GM12878 (cell line): ENCODE results near the gene COX5A. TPM values are rescaled to one million over a fixed set of nuclear protein-coding genes. Genes with fewer than 3 reads are reported as not detected.
A peak's percentile ranks its signal among the peaks of the same experiment; 100 is the strongest.

Experiments used
- BCL11A ChIP-seq: IDR thresholded peaks from 2 replicates; pipeline ENCODE4 v1.6.1; 2011; ENCODE audit warnings: low read depth, low read length
- CREB1 ChIP-seq: IDR thresholded peaks from 2 replicates; pipeline ENCODE4 v1.6.1; 2012; ENCODE audit warnings: low read depth, mild to moderate bottlenecking, inconsistent platforms
- EZH2 ChIP-seq: IDR thresholded peaks from 2 replicates; pipeline ENCODE4 v1.6.1; 2012; ENCODE audit warnings: low read depth, mild to moderate bottlenecking, control low read depth, inconsistent platforms, low read length, borderline replicate concordance; ENCODE audit not compliant: control insufficient read depth
- IRF4 ChIP-seq: IDR thresholded peaks from 2 replicates; pipeline ENCODE4 v1.6.1; 2011; ENCODE audit warnings: low read depth, low read length
- JUNB ChIP-seq: IDR thresholded peaks from 2 replicates; pipeline ENCODE4 v1.6.1; 2016; ENCODE audit warnings: antibody characterized with exemption, mild to moderate bottlenecking
- JUND ChIP-seq: IDR thresholded peaks from 2 replicates; pipeline ENCODE4 v1.6.1; 2012; ENCODE audit warnings: low read depth, mild to moderate bottlenecking, low read length, improper control_type of control experiment, moderate library complexity
- KAT2A ChIP-seq: conservative IDR thresholded peaks from 2 replicates; pipeline ENCODE4 v1.6.1; 2011; ENCODE audit warnings: low read depth, low read length; ENCODE audit not compliant: control insufficient read depth
- KLF5 ChIP-seq: fragments of 450-650 bp; IDR thresholded peaks from 2 replicates; pipeline ENCODE4 v1.6.1; 2014; ENCODE audit warnings: mild to moderate bottlenecking; ENCODE audit not compliant: partially characterized antibody
- MXI1 ChIP-seq: fragments of 150-350 bp; IDR thresholded peaks from 2 replicates; pipeline ENCODE4 v1.6.1; 2011; ENCODE audit warnings: low read depth, mild to moderate bottlenecking, inconsistent platforms, low read length, improper control_type of control experiment
- MYB ChIP-seq: fragments of 150-350 bp; IDR thresholded peaks from 2 replicates; pipeline ENCODE4 v1.6.1; 2014; ENCODE audit warnings: mild to moderate bottlenecking, low read depth, low read length, borderline replicate concordance
- NRF1 ChIP-seq: conservative IDR thresholded peaks from 2 replicates; pipeline ENCODE4 v1.6.1; 2011; ENCODE audit warnings: mild to moderate bottlenecking, low read depth, low read length, improper control_type of control experiment
- SREBF1 ChIP-seq: IDR thresholded peaks from 2 replicates; pipeline ENCODE4 v1.6.1; 2012; ENCODE audit warnings: mild to moderate bottlenecking, low read length
- TAF1 ChIP-seq: IDR thresholded peaks from 2 replicates; pipeline ENCODE4 v1.6.1; 2011; ENCODE audit warnings: mild to moderate bottlenecking, low read depth, low read length, borderline replicate concordance
- TCF3 ChIP-seq: IDR thresholded peaks from 2 replicates; pipeline ENCODE4 v1.6.1; 2012; ENCODE audit warnings: low read depth, mild to moderate bottlenecking, low read length, borderline replicate concordance; ENCODE audit not compliant: insufficient read depth
- polyA plus RNA-seq, 11 experiments: library from polyadenylated mRNA; depleted of rRNA in 4 of 11; unstranded in 6 of 11; stranded (reverse) in 5 of 11; fragments of >200 nt; fragmentation: Nextera tagmentation in 4 of 11; fragmentation: Illumina TruSeq in 1 of 11; extraction: Ambion mirVana in 4 of 11; extraction: Trizol in 1 of 11; gene quantifications; 1 replicate in 1 of 11; 2 replicates in 10 of 11; pipeline versions ENCODE4 v1.2.1 to v1.2.3, GENCODE V29; 2011 to 2016; ENCODE audit warnings: inconsistent platforms in 2 of 11, missing spikeins in 2 of 11, low read depth in 1 of 11
- total RNA-seq, 4 experiments: library from RNA; depleted of rRNA in 3 of 4; stranded (reverse); fragments of >200 nt in 3 of 4; fragmentation: Illumina TruSeq in 1 of 4; extraction: Trizol in 1 of 4; gene quantifications; 2 replicates each; pipeline versions ENCODE4 v1.2.1 to v1.2.3, GENCODE V29; 2013 to 2021
- TF ChIP-seq, protein P1 (sequence below): fragments of 450-650 bp; IDR thresholded peaks from 2 replicates; pipeline ENCODE4 v1.6.1; 2014; ENCODE audit warnings: mild to moderate bottlenecking
- TF ChIP-seq, protein P2 (sequence below): fragments of 150-350 bp; IDR thresholded peaks from 2 replicates; pipeline ENCODE4 v1.6.1; 2014; ENCODE audit warnings: mild to moderate bottlenecking, low read depth, low read length
- TF ChIP-seq, protein P3 (sequence below): IDR thresholded peaks from 2 replicates; pipeline ENCODE4 v1.6.1; 2011; ENCODE audit warnings: low read depth, low read length, improper control_type of control experiment, borderline replicate concordance
- TF ChIP-seq, protein P4 (sequence below): IDR thresholded peaks from 2 replicates; pipeline ENCODE4 v1.6.1; 2012; ENCODE audit warnings: improper control_type of control experiment, low read depth, low read length; ENCODE audit not compliant: insufficient replicate concordance
- TF ChIP-seq, protein P5 (sequence below): fragments of 450-650 bp; conservative IDR thresholded peaks from 2 replicates; pipeline ENCODE4 v1.6.1; 2017; ENCODE audit warnings: mild to moderate bottlenecking, moderate library complexity

Gene COX5A
- total and polyA plus RNA-seq, 10 of the 15 experiments (the other 5 are each of a cell fraction or from before 2014, with no cell fraction given), result 84.5 to 1,218 (median 392) TPM

DNA sequence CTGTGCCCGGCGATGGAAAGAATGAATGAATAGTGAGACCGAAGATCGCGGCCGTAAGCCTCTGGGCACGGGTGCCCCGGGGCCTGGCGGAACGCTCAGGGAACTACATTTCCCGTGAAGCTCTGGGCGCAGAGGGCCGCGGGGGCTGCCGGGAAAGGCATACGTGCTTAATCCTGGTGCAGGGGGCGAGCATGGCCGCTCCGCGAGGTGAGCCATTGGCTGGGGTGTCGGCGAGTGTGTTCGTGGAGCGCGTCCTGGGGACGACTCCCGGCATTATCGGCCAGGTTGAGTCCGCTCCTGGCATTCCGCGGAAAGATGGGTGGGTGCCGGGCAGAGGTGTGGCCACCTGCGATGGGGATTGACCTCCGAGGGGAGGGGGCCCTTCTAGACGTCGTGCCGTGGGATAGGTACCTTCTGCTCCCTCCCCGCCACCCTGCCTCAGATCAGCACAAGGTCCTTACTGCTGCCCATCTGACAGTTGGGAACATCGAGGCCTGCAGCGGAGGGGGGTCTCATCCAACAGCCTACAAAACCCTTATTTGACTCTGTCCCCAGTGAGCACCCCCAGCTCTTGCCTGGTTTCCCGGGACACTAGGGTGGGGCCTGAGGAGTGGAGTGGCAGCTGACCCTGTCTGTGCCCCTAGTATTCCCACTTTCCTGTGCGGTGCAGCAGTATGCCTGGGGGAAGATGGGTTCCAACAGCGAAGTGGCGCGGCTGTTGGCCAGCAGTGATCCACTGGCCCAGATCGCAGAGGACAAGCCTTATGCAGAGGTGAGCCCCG is 47.8 kb downstream of the COX5A start, which contains the start of gene MPI (continued):
- TF ChIP-seq, protein P1, sequence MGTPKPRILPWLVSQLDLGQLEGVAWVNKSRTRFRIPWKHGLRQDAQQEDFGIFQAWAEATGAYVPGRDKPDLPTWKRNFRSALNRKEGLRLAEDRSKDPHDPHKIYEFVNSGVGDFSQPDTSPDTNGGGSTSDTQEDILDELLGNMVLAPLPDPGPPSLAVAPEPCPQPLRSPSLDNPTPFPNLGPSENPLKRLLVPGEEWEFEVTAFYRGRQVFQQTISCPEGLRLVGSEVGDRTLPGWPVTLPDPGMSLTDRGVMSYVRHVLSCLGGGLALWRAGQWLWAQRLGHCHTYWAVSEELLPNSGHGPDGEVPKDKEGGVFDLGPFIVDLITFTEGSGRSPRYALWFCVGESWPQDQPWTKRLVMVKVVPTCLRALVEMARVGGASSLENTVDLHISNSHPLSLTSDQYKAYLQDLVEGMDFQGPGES, result no peak
- TF ChIP-seq JUNB, result no peak
- TF ChIP-seq MYB, result no peak
- no peak for TF ChIP-seq EZH2
- TF ChIP-seq KAT2A, result no peak
- TF ChIP-seq KLF5, result no peak
- TF ChIP-seq MXI1, result peak; percentile 95
- TF ChIP-seq, protein P2, sequence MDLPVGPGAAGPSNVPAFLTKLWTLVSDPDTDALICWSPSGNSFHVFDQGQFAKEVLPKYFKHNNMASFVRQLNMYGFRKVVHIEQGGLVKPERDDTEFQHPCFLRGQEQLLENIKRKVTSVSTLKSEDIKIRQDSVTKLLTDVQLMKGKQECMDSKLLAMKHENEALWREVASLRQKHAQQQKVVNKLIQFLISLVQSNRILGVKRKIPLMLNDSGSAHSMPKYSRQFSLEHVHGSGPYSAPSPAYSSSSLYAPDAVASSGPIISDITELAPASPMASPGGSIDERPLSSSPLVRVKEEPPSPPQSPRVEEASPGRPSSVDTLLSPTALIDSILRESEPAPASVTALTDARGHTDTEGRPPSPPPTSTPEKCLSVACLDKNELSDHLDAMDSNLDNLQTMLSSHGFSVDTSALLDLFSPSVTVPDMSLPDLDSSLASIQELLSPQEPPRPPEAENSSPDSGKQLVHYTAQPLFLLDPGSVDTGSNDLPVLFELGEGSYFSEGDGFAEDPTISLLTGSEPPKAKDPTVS, result no peak
- TF ChIP-seq, protein P3, sequence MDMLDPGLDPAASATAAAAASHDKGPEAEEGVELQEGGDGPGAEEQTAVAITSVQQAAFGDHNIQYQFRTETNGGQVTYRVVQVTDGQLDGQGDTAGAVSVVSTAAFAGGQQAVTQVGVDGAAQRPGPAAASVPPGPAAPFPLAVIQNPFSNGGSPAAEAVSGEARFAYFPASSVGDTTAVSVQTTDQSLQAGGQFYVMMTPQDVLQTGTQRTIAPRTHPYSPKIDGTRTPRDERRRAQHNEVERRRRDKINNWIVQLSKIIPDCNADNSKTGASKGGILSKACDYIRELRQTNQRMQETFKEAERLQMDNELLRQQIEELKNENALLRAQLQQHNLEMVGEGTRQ, result no peak
- TF ChIP-seq, protein P4, sequence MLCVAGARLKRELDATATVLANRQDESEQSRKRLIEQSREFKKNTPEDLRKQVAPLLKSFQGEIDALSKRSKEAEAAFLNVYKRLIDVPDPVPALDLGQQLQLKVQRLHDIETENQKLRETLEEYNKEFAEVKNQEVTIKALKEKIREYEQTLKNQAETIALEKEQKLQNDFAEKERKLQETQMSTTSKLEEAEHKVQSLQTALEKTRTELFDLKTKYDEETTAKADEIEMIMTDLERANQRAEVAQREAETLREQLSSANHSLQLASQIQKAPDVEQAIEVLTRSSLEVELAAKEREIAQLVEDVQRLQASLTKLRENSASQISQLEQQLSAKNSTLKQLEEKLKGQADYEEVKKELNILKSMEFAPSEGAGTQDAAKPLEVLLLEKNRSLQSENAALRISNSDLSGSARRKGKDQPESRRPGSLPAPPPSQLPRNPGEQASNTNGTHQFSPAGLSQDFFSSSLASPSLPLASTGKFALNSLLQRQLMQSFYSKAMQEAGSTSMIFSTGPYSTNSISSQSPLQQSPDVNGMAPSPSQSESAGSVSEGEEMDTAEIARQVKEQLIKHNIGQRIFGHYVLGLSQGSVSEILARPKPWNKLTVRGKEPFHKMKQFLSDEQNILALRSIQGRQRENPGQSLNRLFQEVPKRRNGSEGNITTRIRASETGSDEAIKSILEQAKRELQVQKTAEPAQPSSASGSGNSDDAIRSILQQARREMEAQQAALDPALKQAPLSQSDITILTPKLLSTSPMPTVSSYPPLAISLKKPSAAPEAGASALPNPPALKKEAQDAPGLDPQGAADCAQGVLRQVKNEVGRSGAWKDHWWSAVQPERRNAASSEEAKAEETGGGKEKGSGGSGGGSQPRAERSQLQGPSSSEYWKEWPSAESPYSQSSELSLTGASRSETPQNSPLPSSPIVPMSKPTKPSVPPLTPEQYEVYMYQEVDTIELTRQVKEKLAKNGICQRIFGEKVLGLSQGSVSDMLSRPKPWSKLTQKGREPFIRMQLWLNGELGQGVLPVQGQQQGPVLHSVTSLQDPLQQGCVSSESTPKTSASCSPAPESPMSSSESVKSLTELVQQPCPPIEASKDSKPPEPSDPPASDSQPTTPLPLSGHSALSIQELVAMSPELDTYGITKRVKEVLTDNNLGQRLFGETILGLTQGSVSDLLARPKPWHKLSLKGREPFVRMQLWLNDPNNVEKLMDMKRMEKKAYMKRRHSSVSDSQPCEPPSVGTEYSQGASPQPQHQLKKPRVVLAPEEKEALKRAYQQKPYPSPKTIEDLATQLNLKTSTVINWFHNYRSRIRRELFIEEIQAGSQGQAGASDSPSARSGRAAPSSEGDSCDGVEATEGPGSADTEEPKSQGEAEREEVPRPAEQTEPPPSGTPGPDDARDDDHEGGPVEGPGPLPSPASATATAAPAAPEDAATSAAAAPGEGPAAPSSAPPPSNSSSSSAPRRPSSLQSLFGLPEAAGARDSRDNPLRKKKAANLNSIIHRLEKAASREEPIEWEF, result no peak
- no peak for TF ChIP-seq JUND
- peak; percentile 90 for TF ChIP-seq CREB1
- TF ChIP-seq BCL11A, result no peak
- TF ChIP-seq NRF1, result no peak
- TF ChIP-seq TAF1, result peak; percentile 89
- TF ChIP-seq IRF4, result 0 out of 2 replicates have a peak, but pooled peaks have one; percentile 5
- TF ChIP-seq TCF3, result 0 out of 2 replicates have a peak, but pooled peaks have one; percentile 57
- TF ChIP-seq SREBF1, result peak; percentile 59
- TF ChIP-seq, protein P5, sequence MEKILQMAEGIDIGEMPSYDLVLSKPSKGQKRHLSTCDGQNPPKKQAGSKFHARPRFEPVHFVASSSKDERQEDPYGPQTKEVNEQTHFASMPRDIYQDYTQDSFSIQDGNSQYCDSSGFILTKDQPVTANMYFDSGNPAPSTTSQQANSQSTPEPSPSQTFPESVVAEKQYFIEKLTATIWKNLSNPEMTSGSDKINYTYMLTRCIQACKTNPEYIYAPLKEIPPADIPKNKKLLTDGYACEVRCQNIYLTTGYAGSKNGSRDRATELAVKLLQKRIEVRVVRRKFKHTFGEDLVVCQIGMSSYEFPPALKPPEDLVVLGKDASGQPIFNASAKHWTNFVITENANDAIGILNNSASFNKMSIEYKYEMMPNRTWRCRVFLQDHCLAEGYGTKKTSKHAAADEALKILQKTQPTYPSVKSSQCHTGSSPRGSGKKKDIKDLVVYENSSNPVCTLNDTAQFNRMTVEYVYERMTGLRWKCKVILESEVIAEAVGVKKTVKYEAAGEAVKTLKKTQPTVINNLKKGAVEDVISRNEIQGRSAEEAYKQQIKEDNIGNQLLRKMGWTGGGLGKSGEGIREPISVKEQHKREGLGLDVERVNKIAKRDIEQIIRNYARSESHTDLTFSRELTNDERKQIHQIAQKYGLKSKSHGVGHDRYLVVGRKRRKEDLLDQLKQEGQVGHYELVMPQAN, result peak; percentile 86
